ENCODE measurements around the gene NCKAP5. TPM values are rescaled to one million over a fixed set of nuclear protein-coding genes. Genes with fewer than 3 reads are reported as not detected.

Gene NCKAP5
- total and polyA plus RNA-seq, 2 donors (not counting 1 experiment from before 2014, with no cell fraction given): not detected

- Mint-ChIP-seq H3K27ac (no peak overlapping the region), H3K9me3 (ENCODE audit: insufficient read depth) (no peaks in the 10 kb centered on the region), H3K4me3 (no peak overlapping the region), H3K27me3 (peaks cover 17% of the 10 kb centered on the region), H3K4me1 (no peaks in the 10 kb centered on the region)
- H3K27me3 ChIP-seq (replicated peaks in 1 of 4; ENCODE audit: control extremely low read depth in 1 of 4, control insufficient read depth in 3 of 4, insufficient read depth in 4 of 4, low read length in 3 of 4): no peaks in the 10 kb centered on the region
- no peaks in the 10 kb centered on the region for H3K36me3 ChIP-seq (replicated peaks in 1 of 2; ENCODE audit: control extremely low read depth in 1 of 2, control insufficient read depth in 1 of 2, extremely low read depth in 1 of 2, insufficient read depth in 2 of 2, low read length in 1 of 2)
- TF ChIP-seq EZH2 (IDR thresholded peaks at IDR 0.05; ENCODE audit: borderline replicate concordance, insufficient read depth, low read depth, low read length, poor library complexity, severe bottlenecking) (no peak), CTCF (IDR thresholded peaks at IDR 0.05) (no peak)
- CTCF ChIA-PET: no interaction called here
- no peak overlapping the region for H3K4me3 ChIP-seq (ENCODE audit: control extremely low read depth in 1 of 5, extremely low read depth in 1 of 5, insufficient read depth in 1 of 5, low read depth in 2 of 5, low read length in 4 of 5)
- H3K4me1 ChIP-seq (ENCODE audit: control insufficient read depth in 2 of 2, insufficient read depth in 2 of 2, low read length in 2 of 2): no peaks in the 10 kb centered on the region
- H3K4me2 ChIP-seq (replicated peaks; ENCODE audit: low read depth, low read length, poor library complexity, severe bottlenecking): no peak overlapping the region
- no peak overlapping the region for H2AFZ ChIP-seq (ENCODE audit: insufficient read depth, low read depth, low read length, poor library complexity, severe bottlenecking)
- POLR2A ChIA-PET: no interaction called here
- no peaks in the 10 kb centered on the region for H3K79me2 ChIP-seq (ENCODE audit: control insufficient read depth, insufficient read depth, low read length)
- intact Hi-C loops (cut with micrococcal nuclease): no loop called here
- H3K27ac ChIP-seq (ENCODE audit: low read length in 2 of 2): no peak overlapping the region
- H3K9me3 ChIP-seq (ENCODE audit: control extremely low read depth in 1 of 3, control insufficient read depth in 2 of 3, insufficient read depth in 1 of 3, low read length in 2 of 3): no peaks in the 10 kb centered on the region
- H4K20me1 ChIP-seq (ENCODE audit: control insufficient read depth, insufficient read depth, low read length, poor library complexity, severe bottlenecking): no peaks in the 10 kb centered on the region
- WGBS (ENCODE audit: insufficient coverage): no CpG with 5 or more reads among the region's 1 CpG
- DNase-seq (no peak), ATAC-seq (ENCODE audit: low read depth) (no peak)
- H3K9ac ChIP-seq (ENCODE audit: low read length): no peak overlapping the region
Measured at GRCh38 chr2:133231264-133231663, 337.0 kb downstream of the NCKAP5 start.

- no CpG with 5 or more reads among the region's 1 CpG for WGBS (ENCODE audit: insufficient coverage)
- intact Hi-C loops (cut with micrococcal nuclease): no loop called here
- Histone ChIP-seq H3K9ac (ENCODE audit: low read length) (no peak overlapping the region), H3K4me3 (ENCODE audit: control extremely low read depth in 1 of 5, extremely low read depth in 1 of 5, insufficient read depth in 1 of 5, low read depth in 2 of 5, low read length in 4 of 5) (no peak overlapping the region), H3K79me2 (ENCODE audit: control insufficient read depth, insufficient read depth, low read length) (no peaks in the 10 kb centered on the region), H3K4me1 (ENCODE audit: control insufficient read depth in 2 of 2, insufficient read depth in 2 of 2, low read length in 2 of 2) (no peaks in the 10 kb centered on the region), H2AFZ (ENCODE audit: insufficient read depth, low read depth, low read length, poor library complexity, severe bottlenecking) (no peak overlapping the region), H3K9me3 (ENCODE audit: control extremely low read depth in 1 of 3, control insufficient read depth in 2 of 3, insufficient read depth in 1 of 3, low read length in 2 of 3) (no peaks in the 10 kb centered on the region), H3K27ac (ENCODE audit: low read length in 2 of 2) (no peak overlapping the region), H3K27me3 (replicated peaks in 1 of 4; ENCODE audit: control extremely low read depth in 1 of 4, control insufficient read depth in 3 of 4, insufficient read depth in 4 of 4, low read length in 3 of 4) (no peaks in the 10 kb centered on the region), H4K20me1 (ENCODE audit: control insufficient read depth, insufficient read depth, low read length, poor library complexity, severe bottlenecking) (no peaks in the 10 kb centered on the region), H3K4me2 (replicated peaks; ENCODE audit: low read depth, low read length, poor library complexity, severe bottlenecking) (no peak overlapping the region), H3K36me3 (replicated peaks in 1 of 2; ENCODE audit: control extremely low read depth in 1 of 2, control insufficient read depth in 1 of 2, extremely low read depth in 1 of 2, insufficient read depth in 2 of 2, low read length in 1 of 2) (no peaks in the 10 kb centered on the region)
- no peak overlapping the region for H3K4me3 Mint-ChIP-seq
- no peak for ATAC-seq (ENCODE audit: low read depth)
- TF ChIP-seq CTCF (IDR thresholded peaks at IDR 0.05): no peak
- TF ChIP-seq EZH2 (IDR thresholded peaks at IDR 0.05; ENCODE audit: borderline replicate concordance, insufficient read depth, low read depth, low read length, poor library complexity, severe bottlenecking): no peak
- peaks cover 21% of the 10 kb centered on the region for H3K27me3 Mint-ChIP-seq
- POLR2A ChIA-PET: no interaction called here
- H3K4me1 Mint-ChIP-seq: no peaks in the 10 kb centered on the region
- no peak overlapping the region for H3K27ac Mint-ChIP-seq
- H3K9me3 Mint-ChIP-seq (ENCODE audit: insufficient read depth): no peaks in the 10 kb centered on the region
- no peak for DNase-seq
- CTCF ChIA-PET: no interaction called here
Measured at GRCh38 chr2:133229974-133230373, 338.3 kb downstream of the NCKAP5 start.
